SK-N-SH (cell line): Measurements from ENCODE around the gene AFAP1L2. TPM values are rescaled to one million over a fixed set of nuclear protein-coding genes. Genes with fewer than 3 reads are reported as not detected.

Experiments
- CTCF ChIA-PET: fragments of 300-600, 350-600 bp; formaldehyde crosslinking; extraction: SDS; loops from one replicate; lab custom pipeline; 2021; lab: Yijun Ruan, JAX
- POLR2A ChIA-PET: fragments of 350-600 bp; sonication (Branson Sonifier 250); formaldehyde crosslinking; extraction: SDS; loops from one replicate; lab custom pipeline; 2020; ENCODE audit warnings: antibody characterized with exemption, inconsistent platforms; lab: Yijun Ruan, JAX
- DNase-seq: peaks from one replicate; pipeline ENCODE4 v3.0.0; 2012
- H2AFZ ChIP-seq: fragments of 200-600 bp; sonication (generic); 2 replicates; pipeline ENCODE4 v1.8.1; 2016; ENCODE audit warnings: antibody characterized with exemption, mild to moderate bottlenecking, low read depth
- H3F3A ChIP-seq: fragments of 200-600 bp; sonication (generic); replicated peaks from 2 replicates; pipeline ENCODE3; 2016; ENCODE audit warnings: antibody characterized with exemption, mild to moderate bottlenecking; ENCODE audit not compliant: insufficient read depth
- H3K27ac ChIP-seq, 2 experiments: fragments of 200-500 bp in 1 of 2; fragments of 200-600 bp in 1 of 2; sonication (Bioruptor generic) in 1 of 2; sonication (generic), shearing (Covaris generic) in 1 of 2; 2 replicates each; pipeline versions ENCODE4 v1.5.1 to v1.6.1; 2014 to 2016; ENCODE audit warnings: low read depth in 2 of 2, inconsistent platforms in 1 of 2, low read length in 1 of 2, mild to moderate bottlenecking in 1 of 2, mixed read lengths in 1 of 2
- H3K27me3 ChIP-seq: fragments of 200-600 bp; sonication (generic), shearing (Covaris generic); 2 replicates; pipeline ENCODE4 v1.6.1; 2016; ENCODE audit warnings: mixed run types; ENCODE audit not compliant: insufficient read depth
- H3K36me3 ChIP-seq, 2 experiments: fragments of 200-500 bp in 1 of 2; fragments of 200-600 bp in 1 of 2; sonication (Bioruptor generic) in 1 of 2; sonication (generic) in 1 of 2; replicated peaks in 1 of 2; 2 replicates each; pipeline versions ENCODE3 to v1.5.1; 2014 to 2016; ENCODE audit warnings: low read length in 1 of 2, mild to moderate bottlenecking in 1 of 2; ENCODE audit not compliant: insufficient read depth in 2 of 2, control insufficient read depth in 1 of 2
- H3K4me1 ChIP-seq, 2 experiments: fragments of 200-500 bp in 1 of 2; fragments of 200-600 bp in 1 of 2; sonication (Bioruptor generic) in 1 of 2; sonication (generic), shearing (Covaris generic) in 1 of 2; 2 replicates each; pipeline versions ENCODE4 v1.5.1 to v1.6.1; 2014 to 2016; ENCODE audit warnings: low read depth in 1 of 2, low read length in 1 of 2, mixed run types in 1 of 2; ENCODE audit not compliant: insufficient read depth in 2 of 2, control insufficient read depth in 1 of 2
- H3K4me2 ChIP-seq: fragments of 200-600 bp; sonication (generic), shearing (Covaris generic); 2 replicates; pipeline ENCODE4 v1.6.1; 2017; ENCODE audit warnings: mixed run types
- H3K4me3 ChIP-seq, 2 experiments: fragments of 200-500 bp in 1 of 2; fragments of 200-600 bp in 1 of 2; sonication (Bioruptor generic) in 1 of 2; sonication (generic), shearing (Covaris generic) in 1 of 2; 2 replicates each; pipeline versions ENCODE4 v1.5.1 to v1.8.1; 2014 to 2016; ENCODE audit warnings: low read depth in 2 of 2, inconsistent platforms in 1 of 2, low read length in 1 of 2, mild to moderate bottlenecking in 1 of 2, mixed read lengths in 1 of 2, moderate library complexity in 1 of 2
- H3K79me2 ChIP-seq: fragments of 200-600 bp; sonication (generic); 2 replicates; pipeline ENCODE4 v1.8.1; 2017; ENCODE audit warnings: mild to moderate bottlenecking; ENCODE audit not compliant: insufficient read depth
- H3K9ac ChIP-seq: fragments of 200-600 bp; sonication (generic); 2 replicates; pipeline ENCODE4 v1.6.1; 2017; ENCODE audit warnings: mixed run types
- H3K9me2 ChIP-seq: fragments of 200-600 bp; sonication (generic); 2 replicates; pipeline ENCODE4 v1.6.1; 2017; ENCODE audit warnings: mixed run types
- H3K9me3 ChIP-seq: fragments of 200-600 bp; sonication (generic); 2 replicates; pipeline ENCODE4 v1.6.1; 2017; ENCODE audit warnings: mixed run types, mild to moderate bottlenecking, moderate library complexity
- H4K20me1 ChIP-seq: fragments of 200-600 bp; sonication (generic); 2 replicates; pipeline ENCODE4 v1.6.1; 2017; ENCODE audit warnings: mild to moderate bottlenecking, mixed run types; ENCODE audit not compliant: insufficient read depth
- CHD2 ChIP-seq: fragments of 150-350 bp; IDR thresholded peaks from 2 replicates; pipeline ENCODE4 v1.6.1; 2018; ENCODE audit warnings: low read length; ENCODE audit not compliant: partially characterized antibody
- ELF1 ChIP-seq: IDR thresholded peaks from 2 replicates; pipeline ENCODE4 v1.4.0; 2012
- FOXM1 ChIP-seq: IDR thresholded peaks from 2 replicates; pipeline ENCODE4 v1.4.0; 2012; ENCODE audit warnings: low read depth, mild to moderate bottlenecking
- GABPA ChIP-seq: IDR thresholded peaks from 2 replicates; pipeline ENCODE4 v1.4.0; 2012; ENCODE audit warnings: low read depth, mild to moderate bottlenecking
- GATA2 ChIP-seq: sonication (generic); formaldehyde crosslinking; IDR thresholded peaks from 2 replicates; pipeline ENCODE4 v1.5.0; 2020; ENCODE audit warnings: mild to moderate bottlenecking, missing genetic modification reagents
- JUND ChIP-seq: IDR thresholded peaks from 2 replicates; pipeline ENCODE4 v1.4.0; 2012
- NFIC ChIP-seq: IDR thresholded peaks from 2 replicates; pipeline ENCODE4 v1.4.0; 2012; ENCODE audit warnings: borderline replicate concordance
- TCF12 ChIP-seq: IDR thresholded peaks from 2 replicates; pipeline ENCODE4 v1.4.0; 2012
- WGBS: methylation state at CpG from one replicate; pipeline ENCODE4 v1.1.6; 2017; ENCODE audit warnings: low lambda C conversion rate; 5-methylcytosine and 5-hydroxymethylcytosine counted together
- polyA plus RNA-seq, 3 experiments: library from polyadenylated mRNA; depleted of rRNA; stranded (reverse); fragments of >200 nt; gene quantifications; 2 replicates each; pipeline ENCODE4 v1.2.3, GENCODE V29; 2012
- TF ChIP-seq, protein P1 (sequence below): IDR thresholded peaks from 2 replicates; pipeline ENCODE4 v1.6.1; 2012; ENCODE audit warnings: mild to moderate bottlenecking, low read depth, low read length, moderate library complexity
- TF ChIP-seq, protein P2 (sequence below): IDR thresholded peaks from 2 replicates; pipeline ENCODE4; 2012
- TF ChIP-seq, protein P3 (sequence below): fragments of 150-350 bp; IDR thresholded peaks from 2 replicates; pipeline ENCODE4 v1.6.1; 2016; ENCODE audit warnings: mild to moderate bottlenecking, low read depth, low read length
- TF ChIP-seq, protein P4 (sequence below): fragments of 150-350 bp; IDR thresholded peaks from 2 replicates; pipeline ENCODE4 v1.6.1; 2017; ENCODE audit warnings: antibody characterized with exemption, low read length, low read depth, borderline replicate concordance

Gene AFAP1L2
- polyA plus RNA-seq, 1 of the 3 experiments (the other 2 are of a cell fraction): 0.54 TPM

DNA sequence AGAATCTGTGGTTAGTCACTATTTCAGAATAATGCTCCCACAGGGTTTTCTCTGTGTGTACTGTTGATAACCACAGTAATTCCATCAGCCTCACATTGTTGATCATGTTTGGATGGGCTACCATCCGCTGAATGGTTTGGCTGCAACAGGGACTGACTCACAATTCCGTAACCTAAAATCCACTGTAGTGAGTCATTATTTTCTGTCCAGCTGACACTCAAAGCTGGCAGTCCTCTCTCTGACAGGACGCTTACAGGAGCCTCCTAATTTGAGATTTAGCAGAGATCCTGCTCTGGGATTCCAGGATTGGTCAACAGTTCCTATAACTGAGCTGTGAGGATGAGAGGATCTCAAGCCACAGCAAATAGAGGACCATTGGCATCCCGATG, 132.5 kb downstream of the AFAP1L2 start (continued):
- TF ChIP-seq GATA2: no peak
- no peak for TF ChIP-seq FOXM1
- TF ChIP-seq, protein P1, sequence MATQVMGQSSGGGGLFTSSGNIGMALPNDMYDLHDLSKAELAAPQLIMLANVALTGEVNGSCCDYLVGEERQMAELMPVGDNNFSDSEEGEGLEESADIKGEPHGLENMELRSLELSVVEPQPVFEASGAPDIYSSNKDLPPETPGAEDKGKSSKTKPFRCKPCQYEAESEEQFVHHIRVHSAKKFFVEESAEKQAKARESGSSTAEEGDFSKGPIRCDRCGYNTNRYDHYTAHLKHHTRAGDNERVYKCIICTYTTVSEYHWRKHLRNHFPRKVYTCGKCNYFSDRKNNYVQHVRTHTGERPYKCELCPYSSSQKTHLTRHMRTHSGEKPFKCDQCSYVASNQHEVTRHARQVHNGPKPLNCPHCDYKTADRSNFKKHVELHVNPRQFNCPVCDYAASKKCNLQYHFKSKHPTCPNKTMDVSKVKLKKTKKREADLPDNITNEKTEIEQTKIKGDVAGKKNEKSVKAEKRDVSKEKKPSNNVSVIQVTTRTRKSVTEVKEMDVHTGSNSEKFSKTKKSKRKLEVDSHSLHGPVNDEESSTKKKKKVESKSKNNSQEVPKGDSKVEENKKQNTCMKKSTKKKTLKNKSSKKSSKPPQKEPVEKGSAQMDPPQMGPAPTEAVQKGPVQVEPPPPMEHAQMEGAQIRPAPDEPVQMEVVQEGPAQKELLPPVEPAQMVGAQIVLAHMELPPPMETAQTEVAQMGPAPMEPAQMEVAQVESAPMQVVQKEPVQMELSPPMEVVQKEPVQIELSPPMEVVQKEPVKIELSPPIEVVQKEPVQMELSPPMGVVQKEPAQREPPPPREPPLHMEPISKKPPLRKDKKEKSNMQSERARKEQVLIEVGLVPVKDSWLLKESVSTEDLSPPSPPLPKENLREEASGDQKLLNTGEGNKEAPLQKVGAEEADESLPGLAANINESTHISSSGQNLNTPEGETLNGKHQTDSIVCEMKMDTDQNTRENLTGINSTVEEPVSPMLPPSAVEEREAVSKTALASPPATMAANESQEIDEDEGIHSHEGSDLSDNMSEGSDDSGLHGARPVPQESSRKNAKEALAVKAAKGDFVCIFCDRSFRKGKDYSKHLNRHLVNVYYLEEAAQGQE: peak; percentile 35; the same call in 1 of the 2 replicates
- TF ChIP-seq JUND: peak; percentile 98
- TF ChIP-seq, protein P2, sequence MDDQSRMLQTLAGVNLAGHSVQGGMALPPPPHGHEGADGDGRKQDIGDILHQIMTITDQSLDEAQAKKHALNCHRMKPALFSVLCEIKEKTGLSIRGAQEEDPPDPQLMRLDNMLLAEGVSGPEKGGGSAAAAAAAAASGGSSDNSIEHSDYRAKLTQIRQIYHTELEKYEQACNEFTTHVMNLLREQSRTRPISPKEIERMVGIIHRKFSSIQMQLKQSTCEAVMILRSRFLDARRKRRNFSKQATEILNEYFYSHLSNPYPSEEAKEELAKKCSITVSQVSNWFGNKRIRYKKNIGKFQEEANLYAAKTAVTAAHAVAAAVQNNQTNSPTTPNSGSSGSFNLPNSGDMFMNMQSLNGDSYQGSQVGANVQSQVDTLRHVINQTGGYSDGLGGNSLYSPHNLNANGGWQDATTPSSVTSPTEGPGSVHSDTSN: peak; percentile 98

DNA sequence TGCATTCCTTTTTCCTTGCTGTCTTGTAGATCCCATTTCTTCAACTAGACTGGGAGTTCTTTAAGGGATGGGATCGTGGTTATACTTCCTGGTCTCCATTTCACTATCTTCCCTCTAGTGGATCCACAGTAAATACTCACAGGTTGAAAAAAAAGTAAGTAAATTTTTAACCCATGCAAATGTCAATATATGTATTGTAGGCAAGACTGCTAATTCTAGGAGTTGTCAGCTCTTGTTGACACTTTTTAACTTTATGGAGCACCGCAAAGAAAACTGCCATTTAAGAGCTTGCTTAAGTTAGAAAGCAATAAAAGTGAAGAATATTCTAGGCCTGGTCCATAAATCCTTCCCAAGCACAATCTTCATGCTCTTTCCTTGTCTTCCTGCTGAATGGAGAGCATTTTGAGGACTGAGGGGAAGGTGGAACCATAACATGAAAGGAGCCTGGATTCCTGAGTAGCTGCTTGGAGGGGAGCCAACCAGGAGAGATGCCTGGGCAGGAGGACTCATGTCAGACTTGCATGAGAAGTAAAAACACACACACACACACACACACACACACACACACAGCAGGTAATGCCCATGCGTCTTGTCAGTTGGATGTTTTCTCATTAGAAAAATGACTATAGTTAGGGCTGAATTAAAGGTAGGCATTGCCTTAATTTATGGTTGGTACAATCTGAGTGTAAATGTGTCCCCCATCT, 133.1 kb downstream of the AFAP1L2 start:
- DNase-seq: no peak
- H3K4me2 ChIP-seq: peak overlapping the region; percentile 50; the same call in 1 of the 2 replicates
- peaks cover 4 to 6% of the 10 kb centered on the region in 2 experiments; a peak in 1 of 4 replicates for H3K4me1 ChIP-seq
- no peaks in the 10 kb centered on the region for H3K36me3 ChIP-seq
- no peak overlapping the region for H3K4me3 ChIP-seq
- H3F3A ChIP-seq: peaks cover 12% of the 10 kb centered on the region
- H3K9me3 ChIP-seq: no peaks in the 10 kb centered on the region
- H3K9ac ChIP-seq: no peak overlapping the region
- ChIA-PET POLR2A (no interaction called here), CTCF (interaction anchor here (0.6 to 1.5 kb wide), 4 partner anchors 29 to 551 kb away, joined by 3 to 8 read pairs (median 5); partner anchors contain the start of gene FHIP2A)
- no peaks in the 10 kb centered on the region for H3K9me2 ChIP-seq
- no peaks in the 10 kb centered on the region for H4K20me1 ChIP-seq
- H2AFZ ChIP-seq: no peak overlapping the region
- no peaks in the 10 kb centered on the region for H3K27me3 ChIP-seq
- WGBS: 87% methylated on average over 3 of the region's 3 CpGs
- H3K79me2 ChIP-seq: no peaks in the 10 kb centered on the region
- peak overlapping the region in 1 of 2 experiments; percentile 64; a peak in 2 of 4 replicates for H3K27ac ChIP-seq
- TF ChIP-seq CHD2: no peak
- TF ChIP-seq, protein P3, sequence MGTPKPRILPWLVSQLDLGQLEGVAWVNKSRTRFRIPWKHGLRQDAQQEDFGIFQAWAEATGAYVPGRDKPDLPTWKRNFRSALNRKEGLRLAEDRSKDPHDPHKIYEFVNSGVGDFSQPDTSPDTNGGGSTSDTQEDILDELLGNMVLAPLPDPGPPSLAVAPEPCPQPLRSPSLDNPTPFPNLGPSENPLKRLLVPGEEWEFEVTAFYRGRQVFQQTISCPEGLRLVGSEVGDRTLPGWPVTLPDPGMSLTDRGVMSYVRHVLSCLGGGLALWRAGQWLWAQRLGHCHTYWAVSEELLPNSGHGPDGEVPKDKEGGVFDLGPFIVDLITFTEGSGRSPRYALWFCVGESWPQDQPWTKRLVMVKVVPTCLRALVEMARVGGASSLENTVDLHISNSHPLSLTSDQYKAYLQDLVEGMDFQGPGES: no peak
- TF ChIP-seq TCF12: no peak
- no peak for TF ChIP-seq GABPA
- TF ChIP-seq FOXM1: no peak
- TF ChIP-seq NFIC: no peak
- no peak for TF ChIP-seq ELF1
- TF ChIP-seq, protein P4, sequence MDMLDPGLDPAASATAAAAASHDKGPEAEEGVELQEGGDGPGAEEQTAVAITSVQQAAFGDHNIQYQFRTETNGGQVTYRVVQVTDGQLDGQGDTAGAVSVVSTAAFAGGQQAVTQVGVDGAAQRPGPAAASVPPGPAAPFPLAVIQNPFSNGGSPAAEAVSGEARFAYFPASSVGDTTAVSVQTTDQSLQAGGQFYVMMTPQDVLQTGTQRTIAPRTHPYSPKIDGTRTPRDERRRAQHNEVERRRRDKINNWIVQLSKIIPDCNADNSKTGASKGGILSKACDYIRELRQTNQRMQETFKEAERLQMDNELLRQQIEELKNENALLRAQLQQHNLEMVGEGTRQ: no peak
